ENCODE measurements around the gene LPP.

LPP gene

DNA sequence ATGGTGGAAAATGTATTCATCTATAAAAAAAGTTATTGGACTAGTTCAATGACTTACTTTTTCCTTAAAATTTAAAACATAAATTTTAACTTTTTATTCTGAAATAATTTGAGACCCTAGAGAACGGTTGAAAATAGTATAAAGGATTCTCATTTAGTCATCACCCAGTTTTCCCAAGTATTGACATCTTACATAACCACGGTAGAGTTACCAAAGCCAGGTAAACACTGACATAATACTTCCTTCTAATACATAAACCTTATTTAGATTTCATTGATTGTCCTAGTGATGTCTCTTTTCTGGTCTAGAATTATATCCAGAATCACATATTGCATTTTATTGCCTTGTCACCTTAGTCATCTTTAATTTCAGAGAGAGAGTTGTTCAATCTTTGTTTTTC lies 319.1 kb downstream of the LPP start:
- no peak overlapping the region for H3K9ac ChIP-seq (ENCODE audit: low read depth, low read length)
- no peaks in the 10 kb centered on the region for H3K27me3 ChIP-seq (ENCODE audit: insufficient read depth, low read length, poor library complexity)
- no peak overlapping the region for H3K4me2 ChIP-seq (ENCODE audit: insufficient read depth, low read length)
- DNase-seq (no peak), ATAC-seq (ENCODE audit: insufficient read depth, low read depth) (no peak)
- no peak overlapping the region for H3K4me3 ChIP-seq (ENCODE audit: low read depth in 1 of 2, low read length in 2 of 2)
- no peaks in the 10 kb centered on the region for H4K20me1 ChIP-seq (ENCODE audit: insufficient read depth, low read length)
- H3K27ac ChIP-seq (ENCODE audit: low read length), result no peak overlapping the region
- TF ChIP-seq, protein P1, sequence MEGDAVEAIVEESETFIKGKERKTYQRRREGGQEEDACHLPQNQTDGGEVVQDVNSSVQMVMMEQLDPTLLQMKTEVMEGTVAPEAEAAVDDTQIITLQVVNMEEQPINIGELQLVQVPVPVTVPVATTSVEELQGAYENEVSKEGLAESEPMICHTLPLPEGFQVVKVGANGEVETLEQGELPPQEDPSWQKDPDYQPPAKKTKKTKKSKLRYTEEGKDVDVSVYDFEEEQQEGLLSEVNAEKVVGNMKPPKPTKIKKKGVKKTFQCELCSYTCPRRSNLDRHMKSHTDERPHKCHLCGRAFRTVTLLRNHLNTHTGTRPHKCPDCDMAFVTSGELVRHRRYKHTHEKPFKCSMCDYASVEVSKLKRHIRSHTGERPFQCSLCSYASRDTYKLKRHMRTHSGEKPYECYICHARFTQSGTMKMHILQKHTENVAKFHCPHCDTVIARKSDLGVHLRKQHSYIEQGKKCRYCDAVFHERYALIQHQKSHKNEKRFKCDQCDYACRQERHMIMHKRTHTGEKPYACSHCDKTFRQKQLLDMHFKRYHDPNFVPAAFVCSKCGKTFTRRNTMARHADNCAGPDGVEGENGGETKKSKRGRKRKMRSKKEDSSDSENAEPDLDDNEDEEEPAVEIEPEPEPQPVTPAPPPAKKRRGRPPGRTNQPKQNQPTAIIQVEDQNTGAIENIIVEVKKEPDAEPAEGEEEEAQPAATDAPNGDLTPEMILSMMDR (IDR thresholded peaks at IDR 0.05; ENCODE audit: borderline replicate concordance, extremely low read depth, low read length, poor library complexity, severe bottlenecking), result no peak
- TF ChIP-seq EZH2 (IDR thresholded peaks at IDR 0.05; ENCODE audit: borderline replicate concordance, low read depth, low read length, severe bottlenecking), result no peak
- H3K4me1 ChIP-seq (ENCODE audit: insufficient read depth, low read length), result no peaks in the 10 kb centered on the region
- H3K9me3 ChIP-seq (ENCODE audit: insufficient read depth, low read length, severe bottlenecking), result no peaks in the 10 kb centered on the region
- H3K36me3 ChIP-seq (ENCODE audit: insufficient read depth, low read length), result no peaks in the 10 kb centered on the region; the same call in 1 of the 2 replicates
- no peak overlapping the region for H2AFZ ChIP-seq (ENCODE audit: low read depth, low read length)
- H3K79me2 ChIP-seq (ENCODE audit: insufficient read depth, low read length), result no peaks in the 10 kb centered on the region

DNA sequence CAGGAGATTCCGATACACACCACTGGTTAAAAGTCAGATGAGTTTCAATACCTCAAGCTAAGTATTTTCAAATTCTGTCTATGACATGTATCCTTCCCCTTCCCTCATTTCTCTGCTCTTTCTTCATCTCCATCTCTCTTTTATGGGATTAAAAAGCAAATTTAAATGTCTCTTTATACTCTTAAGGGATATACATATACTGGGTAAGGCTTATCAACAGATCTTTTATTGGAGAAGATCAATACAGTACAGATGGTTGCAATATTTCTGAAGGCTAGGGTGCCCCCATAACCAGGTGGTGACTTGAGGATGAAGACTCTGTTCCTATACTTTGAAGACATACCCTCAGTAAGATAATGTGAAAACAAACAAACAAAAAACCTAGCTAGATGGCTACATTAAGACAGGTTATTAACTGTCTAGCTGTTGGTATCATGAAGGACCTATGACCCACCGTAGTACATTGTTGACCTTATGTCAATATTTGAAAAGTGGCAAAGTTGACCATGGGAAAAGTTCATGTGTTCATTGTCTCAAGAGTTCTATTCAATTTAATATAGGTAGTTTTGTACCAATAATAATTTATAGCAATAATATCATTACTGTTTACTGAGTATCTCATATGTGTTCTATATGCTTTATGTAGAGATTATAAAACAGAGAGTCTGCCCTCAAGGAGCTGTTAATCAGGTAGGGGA lies 319.8 kb downstream of the LPP start:
- H3K27me3 ChIP-seq (ENCODE audit: insufficient read depth, low read length, poor library complexity), result no peaks in the 10 kb centered on the region
- TF ChIP-seq, protein P1 (IDR thresholded peaks at IDR 0.05; ENCODE audit: borderline replicate concordance, extremely low read depth, low read length, poor library complexity, severe bottlenecking), result no peak
- TF ChIP-seq EZH2 (IDR thresholded peaks at IDR 0.05; ENCODE audit: borderline replicate concordance, low read depth, low read length, severe bottlenecking), result no peak
- H3K79me2 ChIP-seq (ENCODE audit: insufficient read depth, low read length), result no peaks in the 10 kb centered on the region
- ATAC-seq (ENCODE audit: insufficient read depth, low read depth), result no peak
- H4K20me1 ChIP-seq (ENCODE audit: insufficient read depth, low read length), result no peaks in the 10 kb centered on the region
- H3K27ac ChIP-seq (ENCODE audit: low read length), result no peak overlapping the region
- DNase-seq, result no peak
- H3K4me1 ChIP-seq (ENCODE audit: insufficient read depth, low read length), result no peaks in the 10 kb centered on the region
- no peaks in the 10 kb centered on the region for H3K36me3 ChIP-seq (ENCODE audit: insufficient read depth, low read length)
- H3K4me2 ChIP-seq (ENCODE audit: insufficient read depth, low read length), result no peak overlapping the region
- no peak overlapping the region for H2AFZ ChIP-seq (ENCODE audit: low read depth, low read length)
- no peak overlapping the region for H3K9ac ChIP-seq (ENCODE audit: low read depth, low read length)
- no peak overlapping the region for H3K4me3 ChIP-seq (ENCODE audit: low read depth in 1 of 2, low read length in 2 of 2)
- no peaks in the 10 kb centered on the region for H3K9me3 ChIP-seq (ENCODE audit: insufficient read depth, low read length, severe bottlenecking)

DNA sequence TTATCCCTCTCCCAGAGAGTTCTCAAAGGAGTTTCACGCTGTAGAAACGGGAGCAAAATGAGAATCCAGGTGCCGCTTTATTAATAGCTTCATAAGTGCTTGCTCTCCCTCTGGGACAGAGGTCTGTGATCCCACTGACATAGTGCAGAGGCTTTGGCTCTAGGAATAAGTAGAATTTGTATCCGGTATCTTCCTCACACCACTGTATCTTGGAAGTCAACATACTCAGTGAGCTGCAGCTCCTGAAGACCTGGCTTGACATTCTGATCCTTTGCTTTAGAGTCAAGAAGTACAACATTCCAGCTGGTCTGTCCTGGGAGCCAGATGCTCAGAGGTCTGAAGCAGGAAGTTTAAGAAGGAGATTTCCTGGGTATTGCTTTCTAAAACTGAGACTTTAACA lies 323.0 kb downstream of the LPP start:
- ATAC-seq (ENCODE audit: insufficient read depth, low read depth) (no peak), DNase-seq (no peak)
- H3K9ac ChIP-seq (ENCODE audit: low read depth, low read length), result no peak overlapping the region
- H3K4me1 ChIP-seq (ENCODE audit: insufficient read depth, low read length), result no peaks in the 10 kb centered on the region
- no peak overlapping the region for H2AFZ ChIP-seq (ENCODE audit: low read depth, low read length)
- no peaks in the 10 kb centered on the region for H3K36me3 ChIP-seq (ENCODE audit: insufficient read depth, low read length)
- no peaks in the 10 kb centered on the region for H4K20me1 ChIP-seq (ENCODE audit: insufficient read depth, low read length)
- H3K27ac ChIP-seq (ENCODE audit: low read length), result no peak overlapping the region
- H3K4me2 ChIP-seq (ENCODE audit: insufficient read depth, low read length), result no peak overlapping the region
- H3K9me3 ChIP-seq (ENCODE audit: insufficient read depth, low read length, severe bottlenecking), result no peaks in the 10 kb centered on the region
- H3K4me3 ChIP-seq (ENCODE audit: low read depth in 1 of 2, low read length in 2 of 2), result no peak overlapping the region
- no peaks in the 10 kb centered on the region for H3K27me3 ChIP-seq (ENCODE audit: insufficient read depth, low read length, poor library complexity)
- no peaks in the 10 kb centered on the region for H3K79me2 ChIP-seq (ENCODE audit: insufficient read depth, low read length)
- TF ChIP-seq, protein P1 (IDR thresholded peaks at IDR 0.05; ENCODE audit: borderline replicate concordance, extremely low read depth, low read length, poor library complexity, severe bottlenecking), result no peak
- TF ChIP-seq EZH2 (IDR thresholded peaks at IDR 0.05; ENCODE audit: borderline replicate concordance, low read depth, low read length, severe bottlenecking), result no peak

Measured in DND-41 (cell line).